Measurements from ENCODE around the gene S100A5.

The S100A5 gene

GRCh38 chr1:153513023-153513422, 27.7 kb downstream of the S100A5 start:
- DNase-seq (ENCODE audit: insufficient read length, low spot score) (no peak), FAIRE-seq (no peak)

- DNase-seq (ENCODE audit: insufficient read length, low spot score) (peak; percentile 85), FAIRE-seq (no peak)
Measured at GRCh38 chr1:153510984-153511410, 29.7 kb downstream of the S100A5 start.

GRCh38 chr1:153509729-153510354, 30.9 kb downstream of the S100A5 start:
- FAIRE-seq = no peak

GRCh38 chr1:153509036-153509435, 31.7 kb downstream of the S100A5 start:
- no peak for DNase-seq (ENCODE audit: insufficient read length, low spot score)
- FAIRE-seq = no peak

More at GRCh38 chr1:153509729-153510354, 30.9 kb downstream of the S100A5 start:
- no peak for DNase-seq (ENCODE audit: insufficient read length, low spot score)

GRCh38 chr1:153507926-153508583, 32.7 kb downstream of the S100A5 start:
- no peak for FAIRE-seq

GRCh38 chr1:153506831-153507413, 33.8 kb downstream of the S100A5 start:
- peak; percentile 42 for FAIRE-seq
- DNase-seq (ENCODE audit: insufficient read length, low spot score) = no peak

More at GRCh38 chr1:153507926-153508583, 32.7 kb downstream of the S100A5 start:
- DNase-seq (ENCODE audit: insufficient read length, low spot score) = no peak

- DNase-seq (ENCODE audit: insufficient read length, low spot score) (no peak), FAIRE-seq (no peak)
Measured at GRCh38 chr1:153506386-153506785, 34.3 kb downstream of the S100A5 start.

GRCh38 chr1:153505576-153505975, 35.2 kb downstream of the S100A5 start:
- DNase-seq (ENCODE audit: insufficient read length, low spot score) (no peak), FAIRE-seq (no peak)

GRCh38 chr1:153503766-153504165, 37.0 kb downstream of the S100A5 start:
- DNase-seq (ENCODE audit: insufficient read length, low spot score) (no peak), FAIRE-seq (no peak)

GRCh38 chr1:153498746-153499145, 42.0 kb downstream of the S100A5 start:
- FAIRE-seq = no peak

GRCh38 chr1:153495536-153495935, 45.2 kb downstream of the S100A5 start:
- FAIRE-seq (no peak), DNase-seq (ENCODE audit: insufficient read length, low spot score) (no peak)

More at GRCh38 chr1:153498746-153499145, 42.0 kb downstream of the S100A5 start:
- no peak for DNase-seq (ENCODE audit: insufficient read length, low spot score)

- DNase-seq (ENCODE audit: insufficient read length, low spot score) (peak; percentile 42), FAIRE-seq (no peak)
Measured at GRCh38 chr1:153494976-153495535, 45.7 kb downstream of the S100A5 start.

GRCh38 chr1:153493343-153493960, 47.3 kb downstream of the S100A5 start:
- FAIRE-seq (no peak), DNase-seq (ENCODE audit: insufficient read length, low spot score) (no peak)

- DNase-seq (ENCODE audit: insufficient read length, low spot score) (peak; percentile 55), FAIRE-seq (no peak)
Measured at GRCh38 chr1:153490272-153491051, 50.3 kb downstream of the S100A5 start.

GRCh38 chr1:153488731-153489130, 52.0 kb downstream of the S100A5 start:
- DNase-seq (ENCODE audit: insufficient read length, low spot score) = no peak
- no peak for FAIRE-seq

- DNase-seq (ENCODE audit: insufficient read length, low spot score) (no peak), FAIRE-seq (no peak)
Measured at GRCh38 chr1:153487707-153488106, 53.0 kb downstream of the S100A5 start.
